ENCODE data around the gene VSIG4. TPM values are rescaled to one million over a fixed set of nuclear protein-coding genes. Genes with fewer than 3 reads are reported as not detected.
"Not testable (repeated sequence)": the region's sequence is repeated elsewhere in the genome, so short reads cannot be mapped to it uniquely, and the experiment has no call there.

The VSIG4 gene
- total RNA-seq, 4 donors from 2014 or later, result 22.3 to 253 (median 97.0) TPM

- ATAC-seq, result no peak
- H3K4me1 ChIP-seq, result no peaks in the 10 kb centered on the region
- H3K27ac ChIP-seq, result no peak overlapping the region
- no peaks in the 10 kb centered on the region for H3K9me3 ChIP-seq
- TF ChIP-seq EP300 (IDR thresholded peaks at IDR 0.05) (no peak), CTCF (IDR thresholded peaks at IDR 0.05) (no peak), POLR2A (IDR thresholded peaks at IDR 0.05) (no peak), POLR2AphosphoS5 (IDR thresholded peaks at IDR 0.05) (no peak)
- H3K4me3 ChIP-seq, result no peak overlapping the region
- H3K36me3 ChIP-seq, result no peaks in the 10 kb centered on the region
- H3K27me3 ChIP-seq, result no peaks in the 10 kb centered on the region
- WGBS, 2 donors (ENCODE audit: low coverage in 1 of 2), result 86 to 90% methylated on average over 3 of the region's 3 CpGs
Observed at GRCh38 chrX:65985211-65985610, 54.7 kb downstream of the VSIG4 start.

- not testable (repeated sequence) for H3K9me3 ChIP-seq, H3K27me3 ChIP-seq, H3K36me3 ChIP-seq, ATAC-seq, H3K4me3 ChIP-seq, H3K27ac ChIP-seq, H3K4me1 ChIP-seq
- WGBS, 2 donors (ENCODE audit: low coverage in 1 of 2), result 100% methylated on average over 1 of the region's 1 CpG; no CpG with 5 or more reads in 1 of the 2 donors
Observed at GRCh38 chrX:65977161-65977560, 62.7 kb downstream of the VSIG4 start.

- no peaks in the 10 kb centered on the region for H3K9me3 ChIP-seq
- TF ChIP-seq POLR2A (IDR thresholded peaks at IDR 0.05), result no peak
- TF ChIP-seq CTCF (IDR thresholded peaks at IDR 0.05), result no peak
- no peak for TF ChIP-seq EP300 (IDR thresholded peaks at IDR 0.05)
- TF ChIP-seq POLR2AphosphoS5 (IDR thresholded peaks at IDR 0.05), result no peak
- H3K4me1 ChIP-seq, result no peaks in the 10 kb centered on the region
- no peak overlapping the region for H3K4me3 ChIP-seq
- no peaks in the 10 kb centered on the region for H3K36me3 ChIP-seq
- no peak overlapping the region for H3K27ac ChIP-seq
- no peaks in the 10 kb centered on the region for H3K27me3 ChIP-seq
- no peak for ATAC-seq
Observed at GRCh38 chrX:65976161-65976560, 63.7 kb downstream of the VSIG4 start.

GRCh38 chrX:65975161-65975751 lies 64.6 kb downstream of the VSIG4 start:
- not testable (repeated sequence) for H3K27ac ChIP-seq, H3K4me3 ChIP-seq, ATAC-seq, H3K4me1 ChIP-seq, H3K9me3 ChIP-seq, H3K36me3 ChIP-seq, H3K27me3 ChIP-seq
- WGBS, 2 donors (ENCODE audit: low coverage in 1 of 2), result 60% methylated on average over 1 of the region's 38 CpGs; no CpG with 5 or more reads in 1 of the 2 donors

Other genes starting within 250 kb of the VSIG4 start
- 100 to 1,000 TPM in 1 of 4 donors, 10 to 100 TPM in 3; 60.5 to 110 (median 79.3) TPM for gene HEPH, start 124.2 kb upstream of the VSIG4 start, total RNA-seq

Data from gastroesophageal sphincter (tissue), 4 donors.